ENCODE results near the gene HAGH.

The HAGH gene

DNA sequence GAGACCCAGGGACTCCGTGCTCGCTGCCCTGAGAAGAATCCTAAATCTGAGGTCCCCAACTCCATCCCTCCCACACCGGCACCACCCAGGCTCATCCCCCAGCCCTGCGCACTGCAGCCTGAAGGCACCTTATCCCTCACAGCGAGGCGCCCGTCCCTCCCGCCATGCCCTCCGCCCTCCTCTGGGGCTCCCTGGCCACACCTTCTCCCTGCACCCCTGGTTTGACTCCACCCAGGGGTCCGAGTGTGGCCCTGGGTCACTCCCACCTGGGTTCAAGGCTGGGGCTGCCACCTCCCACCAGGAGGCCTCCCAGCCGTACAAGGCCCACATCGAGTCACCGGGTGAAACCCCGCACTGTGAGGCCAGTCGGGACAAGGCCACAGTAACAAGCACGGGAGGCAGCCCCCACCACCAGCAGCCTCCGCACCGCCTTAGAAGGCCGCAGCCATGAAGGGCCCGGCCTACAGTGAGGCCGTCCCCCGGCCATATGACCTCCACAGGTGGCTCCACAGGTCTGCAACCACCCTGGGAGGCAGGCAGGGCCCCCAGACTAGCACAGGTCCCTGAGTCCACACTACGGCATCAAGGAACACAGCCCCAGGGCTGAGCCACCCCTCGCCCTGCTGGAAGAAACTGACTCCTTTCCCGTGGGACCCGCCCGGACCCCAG lies 8.3 kb downstream of the HAGH start:
- Histone ChIP-seq H3K27ac (no peak overlapping the region), H3K4me3 (no peak overlapping the region)
- no peak for DNase-seq (ENCODE audit: low spot score)
- TF ChIP-seq, protein P1, sequence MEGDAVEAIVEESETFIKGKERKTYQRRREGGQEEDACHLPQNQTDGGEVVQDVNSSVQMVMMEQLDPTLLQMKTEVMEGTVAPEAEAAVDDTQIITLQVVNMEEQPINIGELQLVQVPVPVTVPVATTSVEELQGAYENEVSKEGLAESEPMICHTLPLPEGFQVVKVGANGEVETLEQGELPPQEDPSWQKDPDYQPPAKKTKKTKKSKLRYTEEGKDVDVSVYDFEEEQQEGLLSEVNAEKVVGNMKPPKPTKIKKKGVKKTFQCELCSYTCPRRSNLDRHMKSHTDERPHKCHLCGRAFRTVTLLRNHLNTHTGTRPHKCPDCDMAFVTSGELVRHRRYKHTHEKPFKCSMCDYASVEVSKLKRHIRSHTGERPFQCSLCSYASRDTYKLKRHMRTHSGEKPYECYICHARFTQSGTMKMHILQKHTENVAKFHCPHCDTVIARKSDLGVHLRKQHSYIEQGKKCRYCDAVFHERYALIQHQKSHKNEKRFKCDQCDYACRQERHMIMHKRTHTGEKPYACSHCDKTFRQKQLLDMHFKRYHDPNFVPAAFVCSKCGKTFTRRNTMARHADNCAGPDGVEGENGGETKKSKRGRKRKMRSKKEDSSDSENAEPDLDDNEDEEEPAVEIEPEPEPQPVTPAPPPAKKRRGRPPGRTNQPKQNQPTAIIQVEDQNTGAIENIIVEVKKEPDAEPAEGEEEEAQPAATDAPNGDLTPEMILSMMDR (IDR thresholded peaks at IDR 0.05), result no peak

DNA sequence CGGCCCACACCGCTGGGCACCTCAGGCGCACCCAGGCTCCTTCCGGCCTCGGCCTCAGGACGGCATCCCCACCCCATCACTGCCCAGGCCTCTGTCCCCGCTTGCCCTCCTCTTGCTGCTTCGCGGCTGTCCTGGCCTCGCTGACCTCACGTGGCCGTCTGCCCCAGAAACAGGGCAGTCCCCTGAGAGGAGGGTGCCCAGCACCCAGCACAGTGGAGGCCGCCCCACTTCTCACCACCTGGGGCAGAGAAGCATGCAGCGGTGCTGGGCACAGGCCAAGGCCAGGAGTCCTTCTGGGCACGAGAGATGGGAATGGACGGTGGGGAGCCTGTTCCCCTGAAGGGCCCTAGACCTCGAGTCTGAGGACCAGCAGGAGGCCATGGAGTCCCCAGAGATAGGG lies 8.9 kb downstream of the HAGH start:
- TF ChIP-seq, protein P1 (IDR thresholded peaks at IDR 0.05), result no peak
- DNase-seq (ENCODE audit: low spot score), result no peak
- Histone ChIP-seq H3K4me3 (no peak overlapping the region), H3K27ac (no peak overlapping the region)

GRCh38 chr16:1817276-1817589 lies 9.4 kb downstream of the HAGH start:
- H3K27ac ChIP-seq, result no peak overlapping the region
- TF ChIP-seq, protein P1 (IDR thresholded peaks at IDR 0.05), result no peak
- no peak for DNase-seq (ENCODE audit: low spot score)

DNA sequence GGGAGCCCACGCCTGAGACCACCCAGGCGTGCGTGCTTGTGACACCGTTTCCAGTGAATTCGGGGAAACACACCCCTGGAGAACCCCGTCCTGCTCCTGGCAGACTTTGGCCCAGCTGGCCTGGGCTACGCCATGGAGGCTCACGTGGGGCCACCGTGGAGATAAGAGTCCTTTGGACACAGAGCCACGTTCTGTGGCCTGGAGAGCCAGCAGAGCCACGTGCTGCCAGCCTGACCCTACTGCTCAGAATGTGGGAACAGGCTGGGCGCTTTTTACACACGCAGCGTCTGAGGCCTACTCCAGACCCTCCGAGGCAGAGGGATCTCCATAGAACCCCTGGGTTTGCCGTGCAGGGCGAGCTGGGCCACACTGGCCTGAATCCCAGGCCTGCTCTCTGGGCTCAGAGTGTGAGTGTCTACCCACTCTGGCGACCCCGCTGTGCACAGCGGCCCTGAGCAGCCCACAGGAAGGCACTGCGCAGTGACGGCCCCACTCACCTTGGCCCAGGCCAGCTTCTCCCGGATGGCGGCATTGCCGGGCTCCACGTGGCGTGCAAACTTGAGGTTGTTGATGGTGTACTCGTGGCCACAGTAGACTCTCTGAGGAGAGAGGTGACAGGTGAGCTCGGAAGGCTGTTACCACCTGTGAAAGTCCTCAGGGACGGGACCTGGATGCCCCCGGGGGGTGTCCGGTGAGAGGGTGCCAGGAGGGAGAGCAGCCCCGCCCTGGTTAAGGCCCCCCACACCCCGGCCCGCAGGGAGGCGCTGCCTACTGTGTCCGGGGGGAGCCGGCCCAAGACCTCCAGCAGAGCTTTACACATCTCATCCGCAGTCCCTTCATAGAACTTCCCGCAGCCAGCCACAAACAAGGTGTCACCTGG lies 10.0 kb downstream of the HAGH start:
- H3K27ac ChIP-seq, result no peak overlapping the region
- TF ChIP-seq, protein P1 (IDR thresholded peaks at IDR 0.05), result no peak
- DNase-seq (ENCODE audit: low spot score), result no peak
- H3K4me3 ChIP-seq, result no peak overlapping the region

More at GRCh38 chr16:1817276-1817589, 9.4 kb downstream of the HAGH start:
- H3K4me3 ChIP-seq, result no peak overlapping the region

DNA sequence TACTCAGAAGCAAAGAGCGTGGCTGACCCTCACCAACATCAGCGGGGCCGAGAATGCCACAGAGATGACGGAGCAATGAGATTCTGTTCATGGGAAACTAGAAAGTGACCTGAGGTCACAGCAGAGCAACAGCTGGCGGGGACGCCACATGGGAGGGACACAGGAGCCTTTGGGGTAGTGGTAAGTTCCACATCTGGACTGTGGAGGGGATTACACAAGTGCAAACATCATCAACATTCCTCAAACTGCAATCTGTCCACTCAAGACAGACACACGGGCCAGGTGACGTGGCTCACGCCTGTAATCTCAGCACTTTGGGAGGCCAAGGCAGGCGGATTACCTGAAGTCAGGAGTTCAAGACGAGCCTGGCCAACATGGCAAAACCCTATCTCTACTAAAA lies 11.2 kb downstream of the HAGH start:
- H3K27ac ChIP-seq, result no peak overlapping the region
- no peak overlapping the region for H3K4me3 ChIP-seq
- no peak for DNase-seq (ENCODE audit: low spot score)
- TF ChIP-seq, protein P1 (IDR thresholded peaks at IDR 0.05), result no peak

GRCh38 chr16:1812732-1813163 lies 13.9 kb downstream of the HAGH start:
- no peak overlapping the region for H3K4me3 ChIP-seq
- no peak for DNase-seq (ENCODE audit: low spot score)
- H3K27ac ChIP-seq, result no peak overlapping the region
- TF ChIP-seq, protein P1 (IDR thresholded peaks at IDR 0.05), result no peak

- TF ChIP-seq, protein P1 (IDR thresholded peaks at IDR 0.05), result no peak
- Histone ChIP-seq H3K4me3 (no peak overlapping the region), H3K27ac (no peak overlapping the region)
- DNase-seq (ENCODE audit: low spot score), result no peak
Observed at GRCh38 chr16:1810536-1810935, 16.1 kb downstream of the HAGH start.
